GM12892 (cell line): ENCODE results near the gene UBE2K.
A peak's percentile ranks its signal among the peaks of the same experiment; 100 is the strongest.
"Not testable (repeated sequence)": the region's sequence is repeated elsewhere in the genome, so short reads cannot be mapped to it uniquely, and the experiment has no call there.

Experiments used
- DNase-seq: peaks from one replicate; pipeline ENCODE4 v3.0.0; 2011; ENCODE audit not compliant: insufficient read length
- FAIRE-seq: peaks from 2 replicates; lab custom pipeline; 2011; peaks lifted over from hg19 to GRCh38; lab: Jason Lieb, UNC
- POLR2A ChIP-seq: IDR thresholded peaks from 2 replicates; pipeline ENCODE4 v1.6.1; 2011; ENCODE audit warnings: low read depth, low read length, control low read depth
- POLR2AphosphoS5 ChIP-seq: IDR thresholded peaks from 2 replicates; pipeline ENCODE4 v1.6.1; 2011; ENCODE audit warnings: low read depth, low read length, control low read depth
- TAF1 ChIP-seq: IDR thresholded peaks from 2 replicates; pipeline ENCODE4 v1.6.1; 2011; ENCODE audit warnings: low read depth, mild to moderate bottlenecking, control low read depth, low read length, borderline replicate concordance

UBE2K gene

DNA sequence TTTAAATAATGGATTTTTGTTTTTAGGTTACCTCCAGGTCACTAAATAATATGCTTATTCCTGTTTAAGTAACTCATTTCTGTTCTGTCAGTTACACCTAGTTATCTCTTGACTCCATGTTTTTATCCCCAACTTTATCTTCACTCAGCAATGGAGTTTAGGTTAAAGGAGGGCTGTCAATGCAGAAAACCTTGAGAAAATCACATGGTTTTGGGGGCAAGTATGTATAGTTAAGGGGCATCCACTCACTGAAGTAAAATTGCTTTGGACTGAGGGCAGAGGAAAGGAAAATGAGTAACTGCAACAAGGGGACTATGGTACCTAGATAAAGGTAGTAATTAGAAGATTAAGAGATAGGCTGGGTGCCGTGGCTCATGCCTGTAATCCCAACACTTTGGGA lies 87.1 kb downstream of the UBE2K start:
- no peak for DNase-seq
- TF ChIP-seq TAF1 (no peak), POLR2A (no peak), POLR2AphosphoS5 (no peak)
- no peak for FAIRE-seq

DNA sequence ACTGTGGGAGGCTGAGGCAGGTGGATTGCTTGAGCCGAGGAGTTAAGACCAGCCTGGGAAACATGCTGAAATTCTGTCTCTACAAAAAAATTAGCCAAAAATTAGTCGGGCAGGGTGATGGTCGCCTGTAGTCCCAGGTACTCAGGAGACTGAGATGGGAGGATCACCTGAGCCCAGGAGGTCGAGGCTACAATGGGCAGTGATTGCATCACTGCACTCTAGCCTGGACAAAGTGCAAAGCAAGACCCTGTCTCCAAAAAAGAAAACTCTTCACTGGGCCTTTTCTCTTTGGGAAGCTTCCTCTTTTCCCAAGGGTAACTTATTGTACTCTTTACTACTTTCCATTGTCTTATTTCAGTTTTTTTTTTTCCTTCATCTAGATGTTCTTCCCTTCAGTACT lies 88.9 kb downstream of the UBE2K start:
- DNase-seq = no peak
- no peak for TF ChIP-seq TAF1
- TF ChIP-seq POLR2A = no peak
- TF ChIP-seq POLR2AphosphoS5 = no peak
- FAIRE-seq = no peak

DNA sequence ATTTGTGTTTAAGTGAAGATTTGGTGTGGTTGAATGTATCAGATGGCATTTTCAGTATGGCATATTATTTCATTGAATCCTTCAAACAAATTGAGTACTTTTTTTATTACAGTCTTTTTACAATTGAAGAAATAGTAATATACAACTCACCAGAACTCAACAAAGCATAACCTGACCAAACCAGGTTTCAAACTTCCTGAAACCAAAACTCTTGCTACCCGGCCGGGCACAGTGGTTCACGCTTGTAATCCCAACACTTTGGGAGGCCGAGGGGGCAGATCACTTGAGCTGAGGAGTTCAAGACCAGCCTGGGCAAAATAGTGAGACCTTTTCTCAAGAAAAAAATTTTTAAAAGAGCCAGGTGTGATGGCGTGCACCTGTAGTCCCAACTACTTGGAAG lies 94.2 kb downstream of the UBE2K start:
- DNase-seq = no peak
- TF ChIP-seq POLR2AphosphoS5 = no peak
- TF ChIP-seq TAF1 = no peak
- TF ChIP-seq POLR2A = no peak
- FAIRE-seq = no peak

DNA sequence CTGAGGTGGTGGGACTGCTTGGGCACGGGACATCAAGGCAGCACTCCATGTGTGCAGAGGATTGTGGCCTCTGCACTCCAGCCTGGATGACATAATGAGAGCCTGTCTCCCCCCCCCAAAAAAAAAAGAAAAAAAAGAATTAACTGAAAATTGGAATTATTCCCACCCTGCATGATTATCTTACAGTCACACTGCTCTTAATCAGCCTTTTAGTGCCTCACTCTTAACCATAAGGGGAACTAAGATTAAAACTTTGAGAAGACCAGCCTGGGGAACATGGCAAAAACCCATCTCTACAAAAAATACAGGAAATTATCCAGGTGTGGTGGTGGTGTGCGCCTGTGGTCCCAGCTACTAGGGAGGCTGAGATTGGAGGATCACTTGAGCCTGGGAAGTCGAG lies 94.6 kb downstream of the UBE2K start:
- DNase-seq = no peak
- FAIRE-seq = no peak
- TF ChIP-seq POLR2AphosphoS5 (no peak), TAF1 (no peak), POLR2A (no peak)

DNA sequence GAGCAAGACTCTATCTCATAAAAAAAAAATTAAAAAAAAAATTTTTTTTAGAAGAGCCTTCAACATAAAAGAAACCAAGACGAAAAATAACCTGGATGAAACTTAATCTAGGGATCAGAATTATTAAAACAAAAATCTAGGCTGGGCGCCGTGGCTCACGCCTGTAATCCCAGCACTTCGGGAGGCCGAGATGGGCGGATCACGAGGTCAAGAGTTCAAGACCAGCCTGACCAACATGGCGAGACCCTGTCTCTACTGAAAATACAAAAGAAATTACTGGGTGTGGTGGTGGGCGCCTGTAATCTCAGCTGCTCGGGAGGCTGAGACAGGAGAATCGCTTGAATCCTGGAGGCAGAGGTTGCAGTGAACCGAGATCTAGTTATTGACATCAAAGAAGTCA lies 95.0 kb downstream of the UBE2K start:
- not testable (repeated sequence) for DNase-seq

DNA sequence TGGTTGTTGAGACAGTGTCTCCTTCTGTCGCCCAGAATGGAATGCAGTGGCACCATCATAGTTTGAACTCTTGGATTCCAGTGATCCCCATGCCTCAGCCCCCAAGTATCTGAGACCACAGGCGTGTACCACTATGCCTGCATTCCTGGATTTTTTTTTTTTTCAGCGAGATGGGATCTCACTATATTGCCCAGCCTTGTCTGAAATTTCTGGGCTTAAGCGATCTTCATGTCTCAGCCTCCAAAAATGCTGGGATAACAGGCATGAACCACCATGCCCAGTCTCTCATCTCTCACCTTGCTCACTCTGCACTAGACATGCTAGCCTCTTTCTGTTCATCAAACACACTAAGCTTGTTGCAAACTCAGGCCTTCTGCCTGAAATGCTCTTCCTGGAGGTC lies 104.1 kb downstream of the UBE2K start:
- no peak for TF ChIP-seq TAF1
- no peak for TF ChIP-seq POLR2AphosphoS5
- TF ChIP-seq POLR2A = no peak
- FAIRE-seq (no peak), DNase-seq (no peak)

More for the DNA sequence above, 95.0 kb downstream of the UBE2K start:
- not testable (repeated sequence) for FAIRE-seq

DNA sequence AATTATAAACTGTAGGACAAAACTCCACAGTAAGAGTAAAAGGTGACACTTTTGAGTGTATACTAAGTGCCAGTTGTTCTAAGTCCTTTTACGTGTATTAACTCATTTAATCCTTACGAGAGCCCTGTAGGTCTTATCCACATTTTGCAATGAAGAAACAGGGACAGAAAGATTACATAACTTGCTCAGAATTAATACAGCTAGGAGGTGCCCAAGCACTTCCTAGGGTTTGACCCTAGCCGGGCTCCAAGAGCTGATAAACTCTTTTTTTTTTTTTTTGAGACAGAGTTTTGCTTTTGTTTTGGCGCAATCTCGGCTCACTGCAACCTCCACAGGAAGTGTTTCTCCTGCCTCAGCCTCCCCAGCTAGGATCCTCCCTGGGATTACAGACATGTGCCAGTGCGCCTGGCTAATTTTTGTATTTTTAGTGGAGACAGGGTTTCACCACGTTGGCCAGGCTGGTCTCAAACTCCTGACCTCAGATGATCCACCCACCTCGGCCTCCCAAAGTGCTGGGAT lies 110.4 kb downstream of the UBE2K start:
- TF ChIP-seq POLR2A (no peak), TAF1 (no peak), POLR2AphosphoS5 (no peak)
- DNase-seq = no peak
- FAIRE-seq = no peak

DNA sequence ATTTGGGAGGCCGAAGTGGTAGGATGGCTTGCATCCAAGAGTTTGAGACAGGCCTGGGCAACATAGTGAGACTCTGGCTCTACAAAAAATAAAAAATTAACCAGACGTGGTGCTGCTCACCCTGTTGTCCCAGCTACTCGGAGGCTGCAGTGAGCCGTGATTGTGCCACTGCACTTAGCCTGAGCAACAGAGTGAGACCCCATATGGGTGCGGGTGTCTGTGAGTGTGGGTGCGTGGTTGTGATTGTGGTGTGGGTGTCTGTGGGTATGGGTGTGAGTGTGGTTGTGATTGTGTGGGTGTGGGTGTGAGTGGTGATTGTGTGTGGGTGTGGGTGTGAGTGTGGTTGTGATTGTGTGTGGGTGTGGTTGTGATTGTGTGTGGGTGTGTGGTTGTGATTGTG lies 114.6 kb downstream of the UBE2K start:
- FAIRE-seq = no peak
- TF ChIP-seq POLR2AphosphoS5 (no peak), POLR2A (no peak), TAF1 (no peak)
- no peak for DNase-seq

DNA sequence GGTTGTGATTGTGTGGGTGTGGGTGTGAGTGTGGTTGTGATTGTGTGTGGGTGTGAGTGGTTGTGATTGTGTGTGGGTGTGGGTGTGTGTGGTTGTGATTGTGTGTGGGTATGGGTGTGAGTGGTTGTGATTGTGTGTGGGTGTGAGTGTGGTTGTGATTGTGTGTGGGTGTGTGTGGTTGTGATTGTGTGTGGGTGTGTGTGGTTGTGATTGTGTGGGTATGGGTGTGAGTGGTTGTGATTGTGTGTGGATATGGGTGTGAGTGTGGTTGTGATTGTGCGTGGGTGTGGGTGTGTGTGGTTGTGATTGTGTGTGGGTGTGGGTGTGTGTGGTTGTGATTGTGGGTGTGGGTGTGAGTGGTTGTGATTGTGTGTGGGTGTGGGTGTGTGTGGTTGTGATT lies 115.1 kb downstream of the UBE2K start:
- peak; percentile 73 for FAIRE-seq

DNA sequence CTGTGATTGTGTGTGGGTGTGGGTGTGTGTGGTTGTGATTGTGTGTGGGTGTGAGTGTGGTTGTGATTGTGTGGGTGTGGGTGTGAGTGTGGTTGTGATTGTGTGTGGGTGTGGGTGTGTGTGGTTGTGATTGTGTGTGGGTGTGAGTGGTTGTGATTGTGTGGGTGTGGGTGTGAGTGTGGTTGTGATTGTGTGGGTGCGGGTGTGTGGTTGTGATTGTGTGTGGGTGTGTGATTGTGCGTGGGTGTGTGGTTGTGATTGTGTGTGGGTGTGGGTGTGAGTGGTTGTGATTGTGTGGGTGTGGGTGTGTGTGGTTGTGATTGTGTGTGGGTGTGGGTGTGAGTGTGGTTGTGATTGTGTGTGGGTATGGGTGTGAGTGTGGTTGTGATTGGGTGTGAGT lies 115.8 kb downstream of the UBE2K start:
- FAIRE-seq = peak; percentile 76

More for the DNA sequence above, 115.1 kb downstream of the UBE2K start:
- DNase-seq = not testable (repeated sequence)

DNA sequence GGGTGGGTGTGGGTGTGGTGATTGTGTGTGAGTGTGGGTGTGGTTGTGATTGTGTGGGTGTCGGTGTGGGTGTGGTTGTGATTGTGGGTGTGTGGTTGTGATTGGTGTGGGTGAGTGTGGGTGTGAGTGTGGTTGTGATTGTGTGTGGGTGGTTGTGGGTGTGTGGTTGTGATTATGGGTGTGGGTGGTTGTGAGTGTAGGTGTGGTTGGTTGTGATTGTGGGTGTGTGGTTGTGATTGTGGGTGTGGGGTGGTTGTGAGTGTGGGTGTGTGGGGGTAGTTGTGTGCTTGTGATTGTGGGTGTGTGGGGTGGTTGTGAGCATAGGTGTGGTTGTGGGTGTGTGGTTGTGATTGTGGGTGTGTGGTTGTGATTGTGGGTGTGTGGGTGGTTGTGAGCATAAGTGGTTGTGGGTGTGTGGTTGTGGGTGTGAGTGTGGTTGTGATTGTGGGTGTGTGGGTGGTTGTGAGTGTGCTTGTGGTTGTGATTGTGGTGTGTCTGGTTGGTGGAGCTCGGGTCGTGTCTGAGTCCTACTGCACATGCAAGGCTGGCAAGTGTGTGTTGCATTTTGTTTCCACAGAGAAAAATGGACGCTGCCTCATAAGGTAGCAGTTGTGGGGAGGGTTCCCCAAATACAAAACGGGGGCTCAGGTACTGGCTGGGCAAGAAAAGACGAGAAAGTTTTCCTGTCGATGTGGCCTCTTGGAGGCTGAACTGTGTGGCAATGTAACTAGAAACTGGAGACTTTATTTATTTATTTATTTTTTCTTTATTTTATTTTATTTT lies 116.7 kb downstream of the UBE2K start:
- no peak for DNase-seq
- peak; percentile 80 for FAIRE-seq

More for the DNA sequence above, 115.8 kb downstream of the UBE2K start:
- DNase-seq = not testable (repeated sequence)

DNA sequence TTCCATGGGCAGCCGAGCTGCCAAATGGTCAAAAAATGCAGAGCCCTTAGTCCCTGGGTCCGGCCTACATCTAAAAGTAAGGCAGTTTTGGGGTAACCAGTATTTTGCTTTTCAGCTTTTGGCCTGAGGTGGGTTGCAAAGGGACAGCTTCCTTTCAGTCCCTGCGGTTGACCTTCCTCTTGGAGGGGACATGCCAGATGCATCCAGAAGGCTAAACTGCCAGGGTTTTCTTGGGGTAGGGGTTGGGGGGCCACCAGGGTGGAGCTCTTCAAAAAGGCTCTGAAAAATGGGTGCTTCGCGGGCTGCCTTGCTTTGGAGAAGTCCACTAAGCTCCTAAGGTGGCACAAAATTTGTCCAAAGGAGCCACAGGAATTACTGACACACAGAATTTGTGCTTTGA lies 120.7 kb downstream of the UBE2K start:
- DNase-seq (no peak), FAIRE-seq (no peak)
- TF ChIP-seq POLR2A (no peak), TAF1 (no peak), POLR2AphosphoS5 (no peak)

More for the DNA sequence above, 116.7 kb downstream of the UBE2K start:
- TF ChIP-seq POLR2A (no peak), TAF1 (no peak), POLR2AphosphoS5 (no peak)
